ENCODE results near the gene KIF26A. TPM values are rescaled to one million over a fixed set of nuclear protein-coding genes. Genes with fewer than 3 reads are reported as not detected.

Gene KIF26A
- total and polyA plus RNA-seq, 2 of the 13 experiments (the other 11 are each of a cell fraction or from before 2014, with no cell fraction given), result not detected

DNA sequence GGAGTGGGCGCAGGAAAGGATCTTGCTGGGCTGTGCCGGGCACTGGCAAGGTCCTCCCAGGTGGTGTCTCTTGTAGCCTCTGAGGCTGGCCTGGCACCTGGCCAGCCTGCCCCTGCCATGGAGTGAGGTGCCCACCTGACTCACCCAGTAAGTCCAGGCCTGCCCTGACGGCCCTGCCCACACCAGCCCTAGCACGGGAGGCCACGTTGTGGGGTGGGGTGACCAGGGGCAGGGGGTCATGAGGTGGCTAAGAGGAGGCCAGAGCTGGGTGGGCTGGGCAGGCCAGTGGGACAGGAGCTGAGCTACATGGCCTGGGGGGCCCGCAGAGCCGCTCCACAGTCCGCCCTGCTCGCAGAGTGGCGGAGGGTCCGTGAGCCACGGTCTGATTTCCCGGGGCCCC, 45.4 kb downstream of the KIF26A start (continued):
- TF ChIP-seq POGK (CRISPR knock-in tag; conservative IDR thresholded peaks at IDR 0.05) (no peak), ZNF83 (CRISPR knock-in tag; IDR thresholded peaks at IDR 0.05; ENCODE audit: borderline replicate concordance) (no peak), PTBP1 (IDR thresholded peaks at IDR 0.05; ENCODE audit: low read depth, low read length, poor library complexity, severe bottlenecking) (no peak), ZIK1 (CRISPR knock-in tag; IDR thresholded peaks at IDR 0.05; ENCODE audit: borderline replicate concordance, low read depth) (no peak)

DNA sequence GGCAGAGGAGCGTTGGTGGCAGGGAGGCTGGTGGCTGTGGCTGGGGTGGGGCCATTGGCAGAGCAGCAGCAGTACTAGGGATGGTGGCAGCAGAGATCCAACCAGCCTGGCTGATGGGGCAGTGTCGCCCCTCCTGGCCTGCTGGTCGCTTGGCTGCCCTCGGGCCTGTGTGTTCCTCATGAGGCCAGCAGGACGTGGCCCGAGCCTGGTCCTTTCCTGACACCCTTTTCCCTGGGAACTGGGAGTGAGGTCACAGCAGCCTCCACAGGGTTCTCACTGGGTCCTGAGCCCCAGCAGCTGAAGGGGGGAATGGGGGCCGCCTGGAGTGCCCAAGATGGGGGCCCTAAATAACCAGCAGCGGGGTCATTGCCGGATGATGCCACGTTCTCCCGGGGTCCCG, 46.1 kb downstream of the KIF26A start:
- Histone ChIP-seq H3K9me3 (ENCODE audit: low read length) (no peaks in the 10 kb centered on the region), H3K79me2 (ENCODE audit: insufficient read depth, low read length) (no peaks in the 10 kb centered on the region), H4K20me1 (ENCODE audit: insufficient read depth, low read length) (no peaks in the 10 kb centered on the region), H3K27ac (ENCODE audit: extremely low read length, insufficient read depth, low read length) (no peak overlapping the region), H3K36me3 (replicated peaks in 1 of 2; ENCODE audit: control insufficient read depth in 1 of 2, insufficient read depth in 2 of 2, low read length in 2 of 2) (no peaks in the 10 kb centered on the region), H3K27me3 (ENCODE audit: control insufficient read depth in 1 of 2, insufficient read depth in 2 of 2, low read length in 2 of 2) (peaks cover 9 to 30% of the 10 kb centered on the region in 2 experiments; a peak in 4 of 5 replicates), H3K4me3 (replicated peaks in 1 of 3; ENCODE audit: insufficient read depth in 1 of 3, low read depth in 2 of 3, low read length in 3 of 3) (no peak overlapping the region), H2AFZ (ENCODE audit: low read length) (no peak overlapping the region), H3K4me1 (ENCODE audit: insufficient read depth, low read length) (no peaks in the 10 kb centered on the region), H3K4me2 (ENCODE audit: low read depth, low read length) (no peak overlapping the region), H3K9ac (ENCODE audit: insufficient read depth, low read depth, low read length) (no peak overlapping the region)
- TF ChIP-seq ZNF563 (CRISPR knock-in tag; IDR thresholded peaks at IDR 0.05), result no peak
- ChIA-PET POLR2A (no interaction called here), CTCF (ENCODE audit: low intra/inter-chr PET ratio, low total read pairs) (no interaction called here)
- no peak for FAIRE-seq
- DNase-seq (ENCODE audit: low spot score), result no peak
- intact Hi-C loops (cut with micrococcal nuclease; ENCODE audit: unreplicated experiment), result no loop called here
- in situ Hi-C loops (cut with HindIII; ENCODE audit: extremely low pct_ligation_motif_present, low pct_unique_long_range_greater_than_20kb), result no loop called here
- no CpG with 5 or more reads among the region's 12 CpGs for WGBS (ENCODE audit: low lambda C conversion rate)
- ATAC-seq, result peak; percentile 31
- BruUV-seq (replicated peaks), result no TSS peak

Data from HepG2 (cell line).